B cell (primary cell): ENCODE measurements around the gene FTCD. TPM values are rescaled to one million over a fixed set of nuclear protein-coding genes. Genes with fewer than 3 reads are reported as not detected.
"Not testable (repeated sequence)": the region's sequence is repeated elsewhere in the genome, so short reads cannot be mapped to it uniquely, and the experiment has no call there.

ENCODE experiments used
- ATAC-seq: fragments of 200-7000 bp; cut with Tn5 transposase; one replicate; pipeline ENCODE4 v1.10.0; 2021; ENCODE audit warnings: low read depth, mild to moderate bottlenecking, moderate number of reproducible peaks, moderate library complexity
- CTCF ChIA-PET: fragments of 350-600 bp; sonication (Branson Sonifier 250); formaldehyde crosslinking; loops from one replicate; lab custom pipeline; 2021; ENCODE audit warnings: antibody characterized with exemption, inconsistent platforms; lab: Charles Lee
- POLR2A ChIA-PET: fragments of 350-600 bp; sonication (Branson Sonifier 250); formaldehyde crosslinking; loops from one replicate; lab custom pipeline; 2021; ENCODE audit warnings: antibody characterized with exemption; lab: Charles Lee
- DNase-seq: peaks from one replicate; pipeline ENCODE4 v3.0.0; 2013
- H2AFZ ChIP-seq: 2 replicates; pipeline ENCODE4 v1.6.1; 2012; ENCODE audit warnings: mild to moderate bottlenecking, low read depth, low read length; ENCODE audit not compliant: insufficient read depth, poor library complexity, severe bottlenecking
- H3K27ac ChIP-seq, 2 donors: 1 replicate in 1 of 2; 2 replicates in 1 of 2; pipeline ENCODE4 v1.5.1; 2012 to 2013; ENCODE audit warnings: low read length in 2 of 2, mild to moderate bottlenecking in 2 of 2, moderate library complexity in 1 of 2
- H3K27me3 ChIP-seq, 4 experiments: fragments of 200-600 bp in 1 of 4; sonication (generic) in 1 of 4; replicated peaks in 1 of 4; 1 replicate in 2 of 4; 2 replicates in 2 of 4; pipeline versions ENCODE4 v1.6.1 to v1.7.0; 2013 to 2016; ENCODE audit warnings: low read length in 3 of 4, mild to moderate bottlenecking in 2 of 4, mixed read lengths in 1 of 4, moderate library complexity in 1 of 4; ENCODE audit not compliant: insufficient read depth in 4 of 4, control insufficient read depth in 3 of 4; ENCODE audit errors: control extremely low read depth in 1 of 4
- H3K36me3 ChIP-seq, 2 experiments: replicated peaks in 1 of 2; 1 replicate in 1 of 2; 2 replicates in 1 of 2; pipeline versions ENCODE4 v1.6.1 to v1.7.1; 2013; ENCODE audit warnings: low read length in 1 of 2; ENCODE audit not compliant: insufficient read depth in 2 of 2, control insufficient read depth in 1 of 2; ENCODE audit errors: control extremely low read depth in 1 of 2, extremely low read depth in 1 of 2
- H3K4me1 ChIP-seq, 2 donors: fragments of 200-600 bp in 1 of 2; sonication (generic) in 1 of 2; 1 replicate in 1 of 2; 2 replicates in 1 of 2; pipeline versions ENCODE4 v1.5.1 to v1.6.1; 2013 to 2017; ENCODE audit warnings: low read length in 2 of 2; ENCODE audit not compliant: control insufficient read depth in 2 of 2, insufficient read depth in 2 of 2
- H3K4me2 ChIP-seq: replicated peaks from 2 replicates; pipeline ENCODE3; 2012; ENCODE audit warnings: mild to moderate bottlenecking, low read depth, low read length; ENCODE audit not compliant: poor library complexity, severe bottlenecking
- H3K4me3 ChIP-seq, 5 experiments: fragments of 200-600 bp in 1 of 5; sonication (generic) in 1 of 5; 1 replicate in 3 of 5; 2 replicates in 2 of 5; pipeline versions ENCODE4 v1.5.1 to v1.7.0; 2011 to 2016; ENCODE audit warnings: low read length in 4 of 5, mild to moderate bottlenecking in 4 of 5, low read depth in 2 of 5, control low read depth in 1 of 5, moderate library complexity in 1 of 5; ENCODE audit not compliant: insufficient read depth in 1 of 5; ENCODE audit errors: control extremely low read depth in 1 of 5, extremely low read depth in 1 of 5
- H3K79me2 ChIP-seq: fragments of 200-600 bp; sonication (generic); one replicate; pipeline ENCODE4 v1.6.0; 2016; ENCODE audit warnings: low read length; ENCODE audit not compliant: control insufficient read depth, insufficient read depth
- H3K9ac ChIP-seq: fragments of 200-600 bp; sonication (generic); 2 replicates; pipeline ENCODE4 v1.6.1; 2017; ENCODE audit warnings: mild to moderate bottlenecking, low read length, moderate library complexity
- H3K9me3 ChIP-seq, 3 donors: one replicate each; pipeline versions ENCODE4 v1.6.1 to v1.7.1; 2013; ENCODE audit warnings: low read length in 2 of 3; ENCODE audit not compliant: control insufficient read depth in 2 of 3, insufficient read depth in 1 of 3; ENCODE audit errors: control extremely low read depth in 1 of 3
- H4K20me1 ChIP-seq: 2 replicates; pipeline ENCODE4 v1.6.0; 2012; ENCODE audit warnings: mild to moderate bottlenecking, low read length; ENCODE audit not compliant: insufficient read depth, control insufficient read depth, poor library complexity, severe bottlenecking
- H3K27ac Mint-ChIP-seq: one replicate; pipeline ENCODE4 v1.8.0; 2021; ENCODE audit warnings: mixed read lengths
- H3K27me3 Mint-ChIP-seq: one replicate; pipeline ENCODE4 v1.8.0; 2021; ENCODE audit warnings: mixed read lengths
- H3K4me1 Mint-ChIP-seq: one replicate; pipeline ENCODE4 v1.8.0; 2021; ENCODE audit warnings: mixed read lengths
- H3K4me3 Mint-ChIP-seq: one replicate; pipeline ENCODE4 v1.8.0; 2021; ENCODE audit warnings: mixed read lengths
- H3K9me3 Mint-ChIP-seq: one replicate; pipeline ENCODE4 v1.8.0; 2022; ENCODE audit warnings: mixed read lengths; ENCODE audit not compliant: insufficient read depth
- EZH2 ChIP-seq: IDR thresholded peaks from 2 replicates; pipeline ENCODE4 v1.6.1; 2012; ENCODE audit warnings: borderline replicate concordance, low read depth, mild to moderate bottlenecking, moderate library complexity, low read length; ENCODE audit not compliant: insufficient read depth, poor library complexity, severe bottlenecking
- WGBS: methylation state at CpG from one replicate; pipeline ENCODE4 v1.1.5; 2013; ENCODE audit warnings: missing lambda C conversion rate; ENCODE audit not compliant: insufficient coverage; 5-methylcytosine and 5-hydroxymethylcytosine counted together
- intact Hi-C: fragments of 100-400 bp; cut with micrococcal nuclease; formaldehyde crosslinking; loops from one replicate; pipeline ENCODE4 v1.10.0; 2022
- polyA plus RNA-seq: library from polyadenylated mRNA; depleted of rRNA; stranded (reverse); fragments of >200 nt; gene quantifications from 2 replicates; pipeline ENCODE4 v1.2.3, GENCODE V29; 2012
- total RNA-seq, 2 donors: library from RNA; stranded (reverse); fragments of 120-200 nt in 1 of 2; gene quantifications; 1 replicate in 1 of 2; 2 replicates in 1 of 2; pipeline versions ENCODE4 v1.2.3 to v1.2.4, GENCODE V29; 2013 to 2022
- TF ChIP-seq, protein P1 (sequence below): fragments of 200-600 bp; IDR thresholded peaks from one replicate; pipeline ENCODE4 v1.8.0; 2022; ENCODE audit warnings: antibody characterized with exemption, mild to moderate bottlenecking

FTCD gene
- total and polyA plus RNA-seq, 2 donors (not counting 1 experiment from before 2014, with no cell fraction given) = 0.22 to 0.39 TPM

DNA sequence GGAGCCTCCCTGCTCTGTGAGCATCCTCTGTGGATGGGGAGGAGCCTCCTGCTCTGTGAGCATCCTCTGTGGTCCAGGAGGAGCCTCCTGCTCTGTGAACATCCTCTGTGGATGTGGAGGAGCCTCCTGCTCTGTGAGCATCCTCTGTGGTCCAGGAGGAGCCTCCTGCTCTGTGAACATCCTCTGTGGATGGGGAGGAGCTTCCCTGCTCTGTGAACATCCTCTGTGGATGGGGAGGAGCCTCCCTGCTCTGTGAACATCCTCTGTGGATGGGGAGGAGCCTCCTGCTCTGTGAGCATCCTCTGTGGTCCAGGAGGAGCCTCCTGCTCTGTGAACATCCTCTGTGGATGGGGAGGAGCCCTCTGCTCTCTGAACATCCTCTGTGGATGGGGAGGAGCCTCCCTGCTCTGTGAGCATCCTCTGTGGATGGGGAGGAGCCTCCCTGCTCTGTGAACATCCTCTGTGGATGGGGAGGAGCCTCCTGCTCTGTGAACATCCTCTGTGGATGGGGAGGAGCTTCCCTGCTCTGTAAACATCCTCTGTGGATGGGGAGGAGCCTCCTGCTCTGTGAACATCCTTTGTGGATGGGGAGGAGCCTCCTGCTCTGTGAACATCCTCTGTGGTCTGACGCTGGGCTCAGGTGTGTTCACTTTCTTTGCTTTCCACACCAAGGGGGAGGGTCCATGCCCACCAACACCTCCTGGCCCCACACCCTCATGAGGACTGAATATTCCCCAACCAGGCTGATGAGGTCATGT is 15.2 kb upstream of the FTCD start:
- H3K27ac ChIP-seq, H3K4me1 Mint-ChIP-seq, H3K4me3 ChIP-seq, H3K9ac ChIP-seq, H3K4me2 ChIP-seq, ATAC-seq, H3K79me2 ChIP-seq, H3K4me3 Mint-ChIP-seq, H3K27me3 ChIP-seq, H3K27ac Mint-ChIP-seq, H4K20me1 ChIP-seq, CTCF ChIA-PET, intact Hi-C loops, H2AFZ ChIP-seq, POLR2A ChIA-PET, DNase-seq, H3K27me3 Mint-ChIP-seq, H3K4me1 ChIP-seq, H3K36me3 ChIP-seq, H3K9me3 Mint-ChIP-seq: not testable (repeated sequence)
- peaks cover 1 to 13% (median 3%) of the 10 kb centered on the region in 3 donors for H3K9me3 ChIP-seq
- 100% methylated on average over 1 of the region's 1 CpG for WGBS

DNA sequence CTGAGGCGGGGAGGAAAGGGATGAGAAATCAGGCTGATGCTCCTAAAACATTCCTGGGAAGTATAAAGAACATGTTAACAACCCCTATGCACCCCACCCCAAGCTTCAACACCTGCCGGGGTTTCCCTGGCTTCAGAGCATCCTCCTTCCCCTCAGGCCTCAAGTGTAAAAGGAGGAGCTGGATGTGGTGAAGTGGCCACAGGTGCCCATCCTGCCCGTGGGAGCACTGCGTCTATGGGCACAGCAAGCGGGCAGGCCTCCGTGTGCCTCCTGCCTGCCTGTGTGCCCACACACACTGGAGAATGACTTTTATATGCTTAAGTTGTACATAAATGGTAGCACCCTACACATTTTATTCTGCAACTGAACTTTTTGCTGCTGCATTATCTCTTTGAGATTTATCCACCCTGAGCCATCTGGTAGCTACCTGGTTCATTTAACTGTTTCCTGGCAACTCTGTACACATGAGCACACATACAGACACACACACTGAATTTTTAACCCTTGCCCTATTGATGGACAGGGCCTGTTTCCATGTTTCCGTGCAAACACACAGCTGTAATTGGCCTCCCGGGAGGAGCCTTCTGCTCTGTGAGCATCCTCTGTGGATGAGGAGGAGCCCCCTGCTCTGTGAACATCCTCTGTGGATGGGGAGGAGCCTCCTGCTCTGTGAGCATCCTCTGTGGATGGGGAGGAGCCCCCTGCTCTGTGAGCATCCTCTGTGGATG is 13.4 kb upstream of the FTCD start:
- H3K9ac ChIP-seq = no peak overlapping the region
- CTCF ChIA-PET = no interaction called here
- Mint-ChIP-seq H3K4me3 (no peak overlapping the region), H3K27me3 (no peaks in the 10 kb centered on the region), H3K27ac (no peak overlapping the region), H3K9me3 (no peaks in the 10 kb centered on the region), H3K4me1 (peaks cover 10% of the 10 kb centered on the region)
- no peaks in the 10 kb centered on the region for H3K4me1 ChIP-seq
- H2AFZ ChIP-seq = no peak overlapping the region
- no peak overlapping the region for H3K4me3 ChIP-seq
- no peaks in the 10 kb centered on the region for H3K36me3 ChIP-seq
- peaks cover 0 to 9% (median 0%) of the 10 kb centered on the region in 3 donors for H3K9me3 ChIP-seq
- no peak overlapping the region for H3K4me2 ChIP-seq
- WGBS = 67% methylated on average over 1 of the region's 8 CpGs
- no peak overlapping the region for H3K27ac ChIP-seq
- H4K20me1 ChIP-seq = no peaks in the 10 kb centered on the region
- H3K79me2 ChIP-seq = peaks cover 7% of the 10 kb centered on the region
- ATAC-seq (no peak), DNase-seq (no peak)
- H3K27me3 ChIP-seq = no peaks in the 10 kb centered on the region
- no peak for TF ChIP-seq EZH2
- TF ChIP-seq, protein P1, sequence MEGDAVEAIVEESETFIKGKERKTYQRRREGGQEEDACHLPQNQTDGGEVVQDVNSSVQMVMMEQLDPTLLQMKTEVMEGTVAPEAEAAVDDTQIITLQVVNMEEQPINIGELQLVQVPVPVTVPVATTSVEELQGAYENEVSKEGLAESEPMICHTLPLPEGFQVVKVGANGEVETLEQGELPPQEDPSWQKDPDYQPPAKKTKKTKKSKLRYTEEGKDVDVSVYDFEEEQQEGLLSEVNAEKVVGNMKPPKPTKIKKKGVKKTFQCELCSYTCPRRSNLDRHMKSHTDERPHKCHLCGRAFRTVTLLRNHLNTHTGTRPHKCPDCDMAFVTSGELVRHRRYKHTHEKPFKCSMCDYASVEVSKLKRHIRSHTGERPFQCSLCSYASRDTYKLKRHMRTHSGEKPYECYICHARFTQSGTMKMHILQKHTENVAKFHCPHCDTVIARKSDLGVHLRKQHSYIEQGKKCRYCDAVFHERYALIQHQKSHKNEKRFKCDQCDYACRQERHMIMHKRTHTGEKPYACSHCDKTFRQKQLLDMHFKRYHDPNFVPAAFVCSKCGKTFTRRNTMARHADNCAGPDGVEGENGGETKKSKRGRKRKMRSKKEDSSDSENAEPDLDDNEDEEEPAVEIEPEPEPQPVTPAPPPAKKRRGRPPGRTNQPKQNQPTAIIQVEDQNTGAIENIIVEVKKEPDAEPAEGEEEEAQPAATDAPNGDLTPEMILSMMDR = no peak
- intact Hi-C loops = no loop called here
- POLR2A ChIA-PET = no interaction called here
